ENCODE data around the gene APOD.

DNA sequence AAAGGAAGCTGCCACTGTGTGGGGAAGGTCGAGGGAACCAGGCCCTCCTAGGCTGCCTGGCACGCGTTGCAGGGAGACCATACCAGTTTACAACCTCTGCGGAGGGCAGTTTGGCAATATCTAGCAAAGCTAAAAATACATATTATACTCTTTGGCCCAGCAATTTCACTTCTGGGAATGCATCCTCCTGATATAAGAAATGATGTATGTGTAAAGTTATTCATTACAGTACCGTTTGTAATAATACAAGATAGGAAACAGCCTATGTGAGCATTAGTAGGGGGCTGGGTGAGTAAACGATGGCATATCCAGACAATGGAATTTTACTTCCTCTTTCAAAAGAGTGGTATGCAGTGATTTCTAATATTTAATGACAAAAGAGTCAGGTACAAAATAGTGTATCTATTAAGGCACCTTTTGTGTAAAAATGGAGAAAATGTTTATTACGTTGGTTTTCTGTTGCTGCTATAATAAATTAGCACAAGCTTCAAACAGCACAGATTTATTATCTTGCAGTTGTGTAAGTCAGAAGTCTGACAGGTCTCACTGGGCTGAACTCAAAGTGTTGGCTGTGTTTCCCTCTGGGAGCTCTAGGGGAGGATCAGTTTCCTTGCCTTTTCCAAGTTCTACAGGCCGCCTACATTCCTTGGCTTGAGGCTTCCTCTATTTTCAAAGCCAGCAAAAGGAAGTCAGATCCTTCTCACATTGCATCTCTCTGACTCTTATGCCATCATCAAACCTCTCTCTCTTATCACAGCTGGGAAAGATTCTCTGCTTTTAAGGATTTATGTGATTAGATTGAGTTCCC, 9.0 kb downstream of the APOD start:
- no peak for TF ChIP-seq TCF4 (CRISPR knock-in tag; IDR thresholded peaks at IDR 0.05; ENCODE audit: borderline replicate concordance)
- no peak for TF ChIP-seq GLIS3 (CRISPR knock-in tag; IDR thresholded peaks at IDR 0.05)
- no peak for TF ChIP-seq BACH2 (CRISPR knock-in tag; IDR thresholded peaks at IDR 0.05; ENCODE audit: borderline replicate concordance)
- TF ChIP-seq, protein P1, sequence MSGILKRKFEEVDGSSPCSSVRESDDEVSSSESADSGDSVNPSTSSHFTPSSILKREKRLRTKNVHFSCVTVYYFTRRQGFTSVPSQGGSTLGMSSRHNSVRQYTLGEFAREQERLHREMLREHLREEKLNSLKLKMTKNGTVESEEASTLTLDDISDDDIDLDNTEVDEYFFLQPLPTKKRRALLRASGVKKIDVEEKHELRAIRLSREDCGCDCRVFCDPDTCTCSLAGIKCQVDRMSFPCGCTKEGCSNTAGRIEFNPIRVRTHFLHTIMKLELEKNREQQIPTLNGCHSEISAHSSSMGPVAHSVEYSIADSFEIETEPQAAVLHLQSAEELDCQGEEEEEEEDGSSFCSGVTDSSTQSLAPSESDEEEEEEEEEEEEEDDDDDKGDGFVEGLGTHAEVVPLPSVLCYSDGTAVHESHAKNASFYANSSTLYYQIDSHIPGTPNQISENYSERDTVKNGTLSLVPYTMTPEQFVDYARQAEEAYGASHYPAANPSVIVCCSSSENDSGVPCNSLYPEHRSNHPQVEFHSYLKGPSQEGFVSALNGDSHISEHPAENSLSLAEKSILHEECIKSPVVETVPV (CRISPR knock-in tag; IDR thresholded peaks at IDR 0.05), result no peak
- TF ChIP-seq TOX (CRISPR knock-in tag; IDR thresholded peaks at IDR 0.05; ENCODE audit: borderline replicate concordance), result no peak
